H1 (cell line): ENCODE data around the gene ZNF419. TPM values are rescaled to one million over a fixed set of nuclear protein-coding genes. Genes with fewer than 3 reads are reported as not detected.

Experiments used
- CTCF ChIA-PET: fragments of 300-600 bp; sonication (Branson Sonifier 250); formaldehyde crosslinking; loops from one replicate; lab custom pipeline; 2021; ENCODE audit not compliant: partially characterized antibody; lab: Charles Lee
- POLR2A ChIA-PET: fragments of 300-600 bp; sonication (Branson Sonifier 250); formaldehyde crosslinking; loops from one replicate; lab custom pipeline; 2021; ENCODE audit warnings: inconsistent platforms; ENCODE audit not compliant: partially characterized antibody; lab: Charles Lee
- DNase-seq, 2 experiments: peaks; one replicate each; pipeline versions ENCODE4 v3.0.0 to v3.0.0-alpha.2; 2010 to 2022; ENCODE audit warnings: low spot score in 2 of 2, low read depth in 1 of 2, mixed read lengths in 1 of 2
- FAIRE-seq: peaks from 2 replicates; lab custom pipeline; 2011; peaks lifted over from hg19 to GRCh38; lab: Jason Lieb, UNC
- H2AFZ ChIP-seq: 2 replicates; pipeline ENCODE4 v1.8.1; 2012; ENCODE audit warnings: low read length, inconsistent platforms
- H2AK5ac ChIP-seq: 2 replicates; pipeline ENCODE4 v1.6.1; 2013; ENCODE audit warnings: low read depth, low read length
- H2BK120ac ChIP-seq: replicated peaks from 2 replicates; pipeline ENCODE3; 2013; ENCODE audit warnings: low read depth, low read length, inconsistent platforms
- H2BK12ac ChIP-seq: 2 replicates; pipeline ENCODE4 v1.6.1; 2013; ENCODE audit warnings: low read depth, low read length
- H2BK15ac ChIP-seq: 2 replicates; pipeline ENCODE4 v1.6.1; 2013; ENCODE audit warnings: low read length
- H2BK20ac ChIP-seq: 2 replicates; pipeline ENCODE4 v1.6.1; 2013; ENCODE audit warnings: low read length
- H2BK5ac ChIP-seq: 2 replicates; pipeline ENCODE4 v1.6.1; 2013; ENCODE audit warnings: low read depth, low read length
- H3K14ac ChIP-seq: 2 replicates; pipeline ENCODE4 v1.6.1; 2013; ENCODE audit warnings: inconsistent platforms; ENCODE audit not compliant: insufficient read length
- H3K18ac ChIP-seq: 2 replicates; pipeline ENCODE4 v1.6.1; 2013; ENCODE audit warnings: low read length; ENCODE audit errors: extremely low read depth
- H3K23ac ChIP-seq: 2 replicates; pipeline ENCODE4 v1.6.1; 2013; ENCODE audit warnings: inconsistent platforms; ENCODE audit not compliant: insufficient read length
- H3K23me2 ChIP-seq: 2 replicates; pipeline ENCODE4 v1.6.1; 2013; ENCODE audit warnings: low read depth, low read length
- H3K27ac ChIP-seq: 2 replicates; pipeline ENCODE4 v1.6.1; 2011; ENCODE audit warnings: low read depth, low read length, inconsistent platforms
- H3K27me3 ChIP-seq, 4 experiments: replicated peaks in 1 of 4; 1 replicate in 1 of 4; 2 replicates in 3 of 4; pipeline versions ENCODE4 v1.6.1 to v1.8.1; 2011 to 2013; ENCODE audit warnings: low read length in 3 of 4, mild to moderate bottlenecking in 3 of 4, inconsistent platforms in 2 of 4, mixed read lengths in 2 of 4, moderate library complexity in 1 of 4; ENCODE audit not compliant: control insufficient read depth in 3 of 4, insufficient read depth in 3 of 4; ENCODE audit errors: extremely low read depth in 1 of 4
- H3K36me3 ChIP-seq, 4 experiments: 2 replicates each; pipeline versions ENCODE4 v1.6.1 to v1.8.1; 2011 to 2013; ENCODE audit warnings: mild to moderate bottlenecking in 4 of 4, low read length in 3 of 4, moderate library complexity in 2 of 4, control low read depth in 1 of 4, inconsistent platforms in 1 of 4; ENCODE audit not compliant: insufficient read depth in 4 of 4, control insufficient read depth in 2 of 4
- H3K4ac ChIP-seq: replicated peaks from 2 replicates; pipeline ENCODE3; 2013; ENCODE audit warnings: low read length, low read depth, mixed read lengths, inconsistent platforms; ENCODE audit not compliant: insufficient read length
- H3K4me1 ChIP-seq, 4 experiments: replicated peaks in 1 of 4; 1 replicate in 1 of 4; 2 replicates in 3 of 4; pipeline versions ENCODE4 v1.6.1 to v1.8.1; 2011 to 2013; ENCODE audit warnings: low read length in 3 of 4, inconsistent platforms in 2 of 4, mixed read lengths in 1 of 4; ENCODE audit not compliant: insufficient read depth in 4 of 4, control insufficient read depth in 3 of 4
- H3K4me2 ChIP-seq, 2 experiments: 2 replicates each; pipeline versions ENCODE4 v1.6.1 to v1.8.1; 2011 to 2013; ENCODE audit warnings: low read depth in 2 of 2, low read length in 2 of 2, control low read depth in 1 of 2, inconsistent platforms in 1 of 2, mild to moderate bottlenecking in 1 of 2; ENCODE audit not compliant: insufficient read depth in 1 of 2
- H3K4me3 ChIP-seq, 4 experiments: fragments of 200-600, 300-600 bp in 1 of 4; sonication (generic), shearing (Covaris generic), sonication (Bioruptor Twin) in 1 of 4; 2 replicates each; pipeline versions ENCODE4 v1.5.1 to v1.8.1; 2011 to 2016; ENCODE audit warnings: low read length in 4 of 4, low read depth in 3 of 4, control low read depth in 2 of 4, inconsistent platforms in 2 of 4, mild to moderate bottlenecking in 2 of 4, mixed read lengths in 1 of 4, moderate library complexity in 1 of 4; ENCODE audit not compliant: insufficient read depth in 2 of 4; ENCODE audit errors: extremely low read depth in 1 of 4
- H3K56ac ChIP-seq: replicated peaks from 2 replicates; pipeline ENCODE3; 2013; ENCODE audit warnings: low read depth, mild to moderate bottlenecking, mixed read lengths, low read length, inconsistent platforms; ENCODE audit not compliant: insufficient read length
- H3K79me1 ChIP-seq: 2 replicates; pipeline ENCODE4 v1.6.1; 2013; ENCODE audit warnings: low read depth, low read length, control low read depth
- H3K79me2 ChIP-seq, 2 experiments: 2 replicates each; pipeline versions ENCODE4 v1.6.1 to v1.8.1; 2012 to 2013; ENCODE audit warnings: low read length in 2 of 2, mild to moderate bottlenecking in 2 of 2, inconsistent platforms in 1 of 2; ENCODE audit not compliant: insufficient read depth in 2 of 2, control insufficient read depth in 1 of 2
- H3K9ac ChIP-seq, 4 experiments: replicated peaks in 1 of 4; 1 replicate in 1 of 4; 2 replicates in 3 of 4; pipeline versions ENCODE4 v1.6.1 to v1.8.1; 2011 to 2013; ENCODE audit warnings: low read depth in 3 of 4, low read length in 3 of 4, control low read depth in 2 of 4, mild to moderate bottlenecking in 2 of 4, moderate library complexity in 2 of 4, inconsistent platforms in 1 of 4; ENCODE audit errors: extremely low read depth in 1 of 4
- H3K9me3 ChIP-seq, 2 experiments: 2 replicates each; pipeline versions ENCODE4 v1.6.1 to v1.8.1; 2012 to 2013; ENCODE audit warnings: mild to moderate bottlenecking in 2 of 2, moderate library complexity in 2 of 2, control low read depth in 1 of 2, inconsistent platforms in 1 of 2, low read depth in 1 of 2, low read length in 1 of 2, mixed read lengths in 1 of 2; ENCODE audit not compliant: insufficient read depth in 2 of 2
- H4K20me1 ChIP-seq, 2 experiments: replicated peaks in 1 of 2; 2 replicates each; pipeline versions ENCODE3 to v1.8.1; 2011 to 2013; ENCODE audit warnings: inconsistent platforms in 2 of 2, low read length in 2 of 2, mild to moderate bottlenecking in 1 of 2; ENCODE audit not compliant: insufficient read depth in 2 of 2, control insufficient read depth in 1 of 2
- H4K5ac ChIP-seq: 2 replicates; pipeline ENCODE4 v1.6.1; 2013; ENCODE audit warnings: low read length, low read depth, mixed read lengths, inconsistent platforms; ENCODE audit not compliant: insufficient read length
- H4K8ac ChIP-seq: 2 replicates; pipeline ENCODE4 v1.8.0; 2013; ENCODE audit warnings: mild to moderate bottlenecking, moderate library complexity, low read length, inconsistent platforms; ENCODE audit not compliant: insufficient read depth; ENCODE audit errors: extremely low read depth
- H4K91ac ChIP-seq: replicated peaks from 2 replicates; pipeline ENCODE3; 2013; ENCODE audit warnings: low read length, mixed read lengths, inconsistent platforms; ENCODE audit not compliant: insufficient read length
- BACH1 ChIP-seq: IDR thresholded peaks from 2 replicates; pipeline ENCODE4 v1.6.1; 2012; ENCODE audit warnings: low read length, improper control_type of control experiment
- CBX5 ChIP-seq: fragments of 300-800, 300-1000 bp; sonication (generic); IDR thresholded peaks from 2 replicates; pipeline ENCODE4 v1.7.1; 2016; ENCODE audit warnings: antibody characterized with exemption, low read length, low read depth
- CHD2 ChIP-seq: IDR thresholded peaks from 2 replicates; pipeline ENCODE4 v1.6.1; 2012; ENCODE audit warnings: low read length, improper control_type of control experiment
- EZH2 ChIP-seq: fragments of 200-600 bp; sonication (generic); IDR thresholded peaks from 2 replicates; pipeline ENCODE4 v1.7.1; 2012; ENCODE audit warnings: low read depth, mild to moderate bottlenecking, moderate library complexity, low read length, inconsistent platforms; ENCODE audit not compliant: severe bottlenecking
- GABPA ChIP-seq: IDR thresholded peaks from 2 replicates; pipeline ENCODE4 v1.6.1; 2011; ENCODE audit warnings: mild to moderate bottlenecking, low read length, moderate library complexity, borderline replicate concordance; ENCODE audit not compliant: insufficient read depth
- HDAC2 ChIP-seq, 2 experiments: fragments of 300-600 bp in 1 of 2; sonication (generic) in 1 of 2; IDR thresholded peaks; 2 replicates each; pipeline ENCODE4 v1.6.1; 2011 to 2012; ENCODE audit warnings: low read depth in 2 of 2, low read length in 2 of 2, mild to moderate bottlenecking in 2 of 2, moderate library complexity in 2 of 2, borderline replicate concordance in 1 of 2, inconsistent platforms in 1 of 2
- MAFK ChIP-seq: IDR thresholded peaks from 2 replicates; pipeline ENCODE4 v1.6.1; 2012; ENCODE audit warnings: low read depth, mild to moderate bottlenecking, improper control_type of control experiment, low read length
- POU5F1 ChIP-seq: IDR thresholded peaks from 2 replicates; pipeline ENCODE4 v1.6.1; 2011; ENCODE audit warnings: low read depth, mild to moderate bottlenecking, low read length, moderate library complexity
- RFX5 ChIP-seq: IDR thresholded peaks from 2 replicates; pipeline ENCODE4 v1.6.1; 2011; ENCODE audit warnings: low read depth, low read length, improper control_type of control experiment, borderline replicate concordance
- SIN3A ChIP-seq, 2 experiments: IDR thresholded peaks in 1 of 2; conservative IDR thresholded peaks in 1 of 2; 2 replicates each; pipeline ENCODE4 v1.6.1; 2011 to 2012; ENCODE audit warnings: low read length in 2 of 2, improper control_type of control experiment in 1 of 2, low read depth in 1 of 2, mild to moderate bottlenecking in 1 of 2
- SP1 ChIP-seq: IDR thresholded peaks from 2 replicates; pipeline ENCODE4 v1.6.1; 2011; ENCODE audit warnings: low read depth, low read length
- SP4 ChIP-seq: IDR thresholded peaks from 2 replicates; pipeline ENCODE4 v1.6.1; 2012; ENCODE audit warnings: low read length, inconsistent platforms
- polyA plus RNA-seq, 7 experiments: library from polyadenylated mRNA; depleted of rRNA in 3 of 7; stranded (reverse) in 5 of 7; unstranded in 2 of 7; fragments of >200 nt in 5 of 7; fragments of 200-250 nt in 2 of 7; gene quantifications; 1 replicate in 5 of 7; 2 replicates in 1 of 7; 4 replicates in 1 of 7; pipeline versions ENCODE4 v1.2.1 to v1.2.3, GENCODE V29; 2011 to 2013; ENCODE audit warnings: missing spikeins in 2 of 7, mixed read lengths in 2 of 7
- total RNA-seq: library from RNA; stranded (reverse); fragmentation: NEBNext Ultra II Directional; extraction: Animal tissue kit (Norgen Biotek cat#: 25700); gene quantifications from 2 replicates; pipeline ENCODE4 v1.2.1, GENCODE V29; 2021
- TF ChIP-seq, protein P1 (sequence below): IDR thresholded peaks from 2 replicates; pipeline ENCODE4 v1.6.1; 2011; ENCODE audit warnings: low read depth, mild to moderate bottlenecking, low read length; ENCODE audit not compliant: insufficient read depth
- TF ChIP-seq, protein P2 (sequence below): IDR thresholded peaks from 2 replicates; pipeline ENCODE4 v1.6.1; 2012; ENCODE audit warnings: inconsistent platforms

Gene ZNF419
- total and polyA plus RNA-seq, 2 of the 8 experiments (the other 6 are each of a cell fraction or from before 2014, with no cell fraction given) = 5.8 to 11.9 TPM

DNA sequence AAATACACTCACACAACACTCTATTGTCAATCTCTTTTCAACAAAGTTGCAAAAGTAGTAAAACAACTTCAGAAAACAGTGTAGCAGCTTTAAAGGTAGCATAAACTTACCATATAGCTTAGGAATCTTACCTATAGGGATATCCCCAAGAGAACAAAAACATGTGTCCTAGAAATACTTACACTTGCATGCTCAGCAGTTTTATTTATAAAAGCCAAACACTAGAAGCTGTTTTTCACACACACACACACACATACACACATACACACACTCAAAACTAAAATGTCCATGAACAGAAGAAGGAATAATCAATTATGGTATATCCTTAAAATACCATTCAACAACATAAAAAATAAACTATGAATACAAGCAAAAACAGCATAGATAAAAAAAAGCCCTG lies 23.9 kb downstream of the ZNF419 start:
- Histone ChIP-seq H3K23me2 (no peaks in the 10 kb centered on the region), H2BK15ac (no peak overlapping the region), H2BK120ac (no peak overlapping the region), H3K14ac (no peak overlapping the region), H4K5ac (no peak overlapping the region), H3K4ac (no peak overlapping the region), H3K56ac (no peak overlapping the region), H2AFZ (no peak overlapping the region), H3K4me2 (no peak overlapping the region), H2AK5ac (no peak overlapping the region), H4K20me1 (no peaks in the 10 kb centered on the region), H3K79me1 (no peaks in the 10 kb centered on the region), H4K91ac (no peak overlapping the region), H3K4me3 (no peak overlapping the region), H2BK20ac (no peak overlapping the region), H3K27ac (no peak overlapping the region), H3K27me3 (no peaks in the 10 kb centered on the region), H3K36me3 (peaks cover 9 to 28% (median 15%) of the 10 kb centered on the region in 4 experiments; a peak in 6 of 8 replicates), H4K8ac (no peak overlapping the region), H3K4me1 (no peaks in the 10 kb centered on the region), H3K9ac (no peak overlapping the region), H2BK12ac (no peak overlapping the region), H3K79me2 (no peaks in the 10 kb centered on the region), H3K9me3 (peaks cover 15 to 22% of the 10 kb centered on the region in 2 experiments), H3K23ac (no peak overlapping the region), H2BK5ac (no peak overlapping the region), H3K18ac (no peak overlapping the region)
- ChIA-PET POLR2A (no interaction called here), CTCF (no interaction called here)
- FAIRE-seq (no peak), DNase-seq (no peak)
- TF ChIP-seq CHD2 (no peak), SIN3A (conservative IDR thresholded peaks at IDR 0.05 in 1 of 2, IDR thresholded peaks at IDR 0.05 in 1 of 2; ENCODE audit: low read depth in 1 of 2, low read length in 2 of 2) (no peak), MAFK (no peak), BACH1 (no peak), SP1 (no peak), CBX5 (no peak), POU5F1 (no peak), RFX5 (no peak), GABPA (no peak), HDAC2 (IDR thresholded peaks at IDR 0.05; ENCODE audit: borderline replicate concordance in 1 of 2, low read depth in 2 of 2, low read length in 2 of 2) (no peak), EZH2 (no peak), SP4 (no peak)
- TF ChIP-seq, protein P1, sequence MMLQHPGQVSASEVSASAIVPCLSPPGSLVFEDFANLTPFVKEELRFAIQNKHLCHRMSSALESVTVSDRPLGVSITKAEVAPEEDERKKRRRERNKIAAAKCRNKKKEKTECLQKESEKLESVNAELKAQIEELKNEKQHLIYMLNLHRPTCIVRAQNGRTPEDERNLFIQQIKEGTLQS = no peak
- TF ChIP-seq, protein P2, sequence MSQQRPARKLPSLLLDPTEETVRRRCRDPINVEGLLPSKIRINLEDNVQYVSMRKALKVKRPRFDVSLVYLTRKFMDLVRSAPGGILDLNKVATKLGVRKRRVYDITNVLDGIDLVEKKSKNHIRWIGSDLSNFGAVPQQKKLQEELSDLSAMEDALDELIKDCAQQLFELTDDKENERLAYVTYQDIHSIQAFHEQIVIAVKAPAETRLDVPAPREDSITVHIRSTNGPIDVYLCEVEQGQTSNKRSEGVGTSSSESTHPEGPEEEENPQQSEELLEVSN = no peak
